Erythroblast (primary cell): ENCODE measurements around the gene TFPI2.

Experiments
- GATA1 ChIP-seq: IDR thresholded peaks from 2 replicates; pipeline ENCODE4 v1.6.1; 2011; ENCODE audit warnings: low read depth, mild to moderate bottlenecking, control low read depth, low read length, moderate library complexity
- POLR2A ChIP-seq: IDR thresholded peaks from 2 replicates; pipeline ENCODE4 v1.6.1; 2011; ENCODE audit warnings: mild to moderate bottlenecking, low read length

- TF ChIP-seq POLR2A (no peak), GATA1 (no peak)
Observed at GRCh38 chr7:93854480-93854879, 36.1 kb downstream of the TFPI2 start.
